Skin epidermis (tissue), 12 donors: ENCODE results near the gene CYP4F2.
"Not testable (repeated sequence)": the region's sequence is repeated elsewhere in the genome, so short reads cannot be mapped to it uniquely, and the experiment has no call there.

Experiments used
- H3K27ac ChIP-seq, 21 experiments: fragments of 200-600 bp; sonication (generic) in 11 of 21; one replicate each; pipeline ENCODE4 v1.5.0; 2020; ENCODE audit warnings: mild to moderate bottlenecking in 3 of 21, inconsistent platforms in 2 of 21, moderate library complexity in 2 of 21
- H3K4me3 ChIP-seq, 7 experiments: fragments of 200-600 bp; sonication (generic) in 2 of 7; one replicate each; pipeline ENCODE4 v1.5.0; 2020; ENCODE audit warnings: inconsistent platforms in 2 of 7, mild to moderate bottlenecking in 2 of 7, moderate library complexity in 1 of 7

The CYP4F2 gene

GRCh38 chr19:15897738-15898276 lies at the start of gene CYP4F2:
TSS of gene CYP4F2 (minus strand) at chr19:15898074. CDS start at chr19:15897611, 463 bp downstream.
- Histone ChIP-seq H3K4me3 (no peak within 1 kb of the TSS), H3K27ac (no peak within 1 kb of the TSS)

GRCh38 chr19:15945301-15945700 lies 47.4 kb upstream of the CYP4F2 start:
- H3K27ac ChIP-seq, result no peak overlapping the region

GRCh38 chr19:15944401-15944800 lies 46.5 kb upstream of the CYP4F2 start:
- Histone ChIP-seq H3K27ac (no peak overlapping the region), H3K4me3 (no peak overlapping the region)

More at GRCh38 chr19:15945301-15945700, 47.4 kb upstream of the CYP4F2 start:
- no peak overlapping the region for H3K4me3 ChIP-seq

GRCh38 chr19:15937771-15938170 lies 39.9 kb upstream of the CYP4F2 start:
- no peak overlapping the region for H3K27ac ChIP-seq
- H3K4me3 ChIP-seq, result no peak overlapping the region

GRCh38 chr19:15936950-15937349 lies 39.1 kb upstream of the CYP4F2 start:
- Histone ChIP-seq H3K27ac (no peak overlapping the region), H3K4me3 (no peak overlapping the region)

- H3K4me3 ChIP-seq, result no peak overlapping the region
- H3K27ac ChIP-seq, result no peak overlapping the region
Observed at GRCh38 chr19:15936173-15936572, 38.3 kb upstream of the CYP4F2 start.

- no peak overlapping the region for H3K4me3 ChIP-seq
Observed at GRCh38 chr19:15935167-15935702, 37.4 kb upstream of the CYP4F2 start.

GRCh38 chr19:15934332-15935078 lies 36.6 kb upstream of the CYP4F2 start, which contains the start of gene CYP4F11:
TSS of gene CYP4F11 (minus strand) at chr19:15934529. CDS start at chr19:15934408, 121 bp downstream.
- Histone ChIP-seq H3K4me3 (no peak within 1 kb of the TSS), H3K27ac (peak within 1 kb of the TSS in 3 of 21 experiments; percentile 31 to 47 (median 37))

More at GRCh38 chr19:15935167-15935702, 37.4 kb upstream of the CYP4F2 start:
- H3K27ac ChIP-seq, result peak overlapping the region in 1 of 21 experiments; percentile 37

GRCh38 chr19:15933761-15934331 lies 36.0 kb upstream of the CYP4F2 start:
- peak overlapping the region in 2 of 21 experiments; percentile 31 to 47 for H3K27ac ChIP-seq
- H3K4me3 ChIP-seq, result not testable (repeated sequence)

- H3K27ac ChIP-seq, result no peak overlapping the region
Observed at GRCh38 chr19:15928321-15928720, 30.4 kb upstream of the CYP4F2 start.

GRCh38 chr19:15926484-15926883 lies 28.6 kb upstream of the CYP4F2 start:
- H3K27ac ChIP-seq, result no peak overlapping the region
- no peak overlapping the region for H3K4me3 ChIP-seq

More at GRCh38 chr19:15928321-15928720, 30.4 kb upstream of the CYP4F2 start:
- H3K4me3 ChIP-seq, result no peak overlapping the region

- H3K4me3 ChIP-seq, result no peak overlapping the region
- H3K27ac ChIP-seq, result no peak overlapping the region
Observed at GRCh38 chr19:15923702-15924101, 25.8 kb upstream of the CYP4F2 start.

- no peak overlapping the region for H3K27ac ChIP-seq
- H3K4me3 ChIP-seq, result no peak overlapping the region
Observed at GRCh38 chr19:15922021-15922420, 24.1 kb upstream of the CYP4F2 start.

GRCh38 chr19:15919243-15919642 lies 21.4 kb upstream of the CYP4F2 start:
- no peak overlapping the region for H3K4me3 ChIP-seq
- H3K27ac ChIP-seq, result no peak overlapping the region

GRCh38 chr19:15915109-15915508 lies 17.2 kb upstream of the CYP4F2 start:
- Histone ChIP-seq H3K27ac (no peak overlapping the region), H3K4me3 (no peak overlapping the region)

- Histone ChIP-seq H3K27ac (no peak overlapping the region), H3K4me3 (no peak overlapping the region)
Observed at GRCh38 chr19:15913830-15914229, 16.0 kb upstream of the CYP4F2 start.

GRCh38 chr19:15913384-15913783 lies 15.5 kb upstream of the CYP4F2 start:
- Histone ChIP-seq H3K4me3 (no peak overlapping the region), H3K27ac (no peak overlapping the region)

GRCh38 chr19:15911599-15912235 lies 13.8 kb upstream of the CYP4F2 start:
- no peak overlapping the region for H3K27ac ChIP-seq
- H3K4me3 ChIP-seq, result peak overlapping the region in 2 of 7 experiments; percentile 3 to 14

- no peak overlapping the region for H3K27ac ChIP-seq
- no peak overlapping the region for H3K4me3 ChIP-seq
Observed at GRCh38 chr19:15905026-15905425, 7.2 kb upstream of the CYP4F2 start.

GRCh38 chr19:15902898-15903297 lies 5.0 kb upstream of the CYP4F2 start:
- H3K4me3 ChIP-seq, result not testable (repeated sequence)

More at GRCh38 chr19:15902898-15903297, 5.0 kb upstream of the CYP4F2 start:
- H3K27ac ChIP-seq, result not testable (repeated sequence)
